KBM-7 (cell line): Measurements from ENCODE around the gene ASB2.
A peak's percentile ranks its signal among the peaks of the same experiment; 100 is the strongest.

Experiments used
- DNase-seq: peaks from one replicate; pipeline ENCODE4 v3.0.0-alpha.2; 2015
- in situ Hi-C: fragments of 300-500 bp; cut with MboI; formaldehyde crosslinking; loops from 2 replicates; pipeline ENCODE4 v1.14.3; 2020; ENCODE audit warnings: low sequenced_read_pairs, low pct_unique_long_range_greater_than_20kb, mixed read lengths

Gene ASB2

DNA sequence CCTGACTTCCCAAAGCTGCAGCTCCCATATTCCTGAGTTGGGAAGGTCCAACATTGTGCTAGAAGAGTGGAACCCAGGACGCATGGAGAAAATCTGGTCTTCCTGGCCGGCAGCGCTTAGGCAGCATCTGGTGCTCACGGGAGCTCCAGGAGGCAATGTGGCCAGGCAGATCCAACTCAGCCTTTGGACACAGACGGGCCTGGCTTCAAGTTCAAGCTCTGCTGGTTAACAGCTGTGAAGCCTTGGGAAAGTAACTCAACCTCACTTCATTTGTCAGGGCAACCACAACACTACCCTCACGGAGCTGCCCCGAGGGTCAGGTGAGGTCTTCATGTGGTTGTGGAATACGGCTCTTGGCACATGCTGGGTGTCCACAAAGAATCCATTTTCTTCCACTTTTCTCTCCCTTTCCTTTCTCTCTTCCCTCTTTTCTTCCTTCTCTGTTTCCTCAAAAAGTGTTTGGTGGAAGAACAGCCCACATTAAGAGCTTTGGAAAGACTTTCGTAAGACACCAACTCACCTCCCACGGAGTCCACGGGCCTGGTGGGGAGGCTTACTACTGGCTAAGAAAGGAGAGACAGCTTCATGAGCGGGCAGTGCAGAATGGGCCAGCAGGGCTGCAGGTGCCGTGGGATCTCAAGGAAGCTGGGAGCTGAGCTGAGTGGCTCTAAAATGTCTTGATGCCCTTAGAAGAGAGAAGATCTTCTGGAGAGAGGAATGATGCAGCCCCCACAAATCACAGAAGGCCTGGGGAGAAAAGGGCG, 51.6 kb downstream of the ASB2 start:
- no peak for DNase-seq
- in situ Hi-C loops = no loop called here

DNA sequence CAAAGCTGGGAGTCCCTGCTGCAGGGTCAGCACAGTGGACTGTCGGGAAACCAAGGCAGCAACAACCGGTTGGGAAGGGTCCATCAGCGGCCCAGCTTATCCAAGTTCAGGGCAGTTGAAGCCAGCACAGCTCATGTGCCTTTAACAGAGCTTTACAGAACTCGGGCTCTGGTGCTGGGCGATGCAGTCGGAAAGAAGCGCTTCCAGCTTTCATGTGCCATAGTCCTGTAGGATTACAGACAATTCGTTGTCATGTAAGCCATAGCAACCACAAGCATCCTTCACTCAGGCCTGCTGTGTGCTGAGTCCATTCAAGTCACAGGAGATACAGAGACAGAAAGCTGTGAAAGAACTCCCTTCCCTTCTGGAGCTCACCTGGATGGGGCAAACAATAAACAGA, 52.7 kb downstream of the ASB2 start:
- in situ Hi-C loops = no loop called here
- no peak for DNase-seq

DNA sequence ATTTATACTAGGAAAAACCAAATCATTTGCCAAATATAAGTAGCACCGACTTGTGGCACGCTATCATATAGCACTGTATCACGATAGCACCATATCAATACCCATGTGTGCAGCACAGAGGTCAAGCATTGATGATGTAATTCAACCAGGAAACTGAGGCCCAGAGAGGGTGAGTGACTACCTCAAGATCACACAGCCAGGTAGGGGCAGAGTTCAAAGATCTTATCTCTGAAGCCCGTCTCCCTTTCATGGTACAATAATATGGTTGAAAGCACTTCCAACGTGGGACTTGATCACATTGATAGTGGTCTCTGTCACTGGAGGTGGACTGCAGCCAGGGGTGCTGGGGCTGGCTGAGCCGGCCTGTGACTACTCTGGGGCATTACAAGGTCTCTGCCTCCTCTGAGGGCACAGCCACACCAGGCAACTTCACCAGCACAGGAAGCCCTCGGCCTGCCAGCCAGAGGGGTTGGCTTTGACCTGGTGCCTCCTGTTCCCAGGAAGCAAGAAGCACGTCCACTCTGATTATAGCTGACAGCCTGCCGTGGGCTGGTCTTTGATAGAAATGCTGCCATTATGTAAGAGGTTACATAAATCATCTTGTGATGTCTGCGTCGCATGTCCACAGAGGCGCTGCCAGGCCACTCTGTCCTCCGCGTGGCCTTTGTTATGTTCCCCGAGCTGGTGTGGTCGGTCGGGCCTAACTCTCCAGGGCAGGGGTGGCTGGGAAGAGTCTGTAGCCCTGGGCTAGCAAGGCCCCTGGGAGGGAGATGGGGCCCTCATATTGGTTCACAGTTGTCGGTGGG, 55.2 kb downstream of the ASB2 start:
- in situ Hi-C loops = no loop called here

DNA sequence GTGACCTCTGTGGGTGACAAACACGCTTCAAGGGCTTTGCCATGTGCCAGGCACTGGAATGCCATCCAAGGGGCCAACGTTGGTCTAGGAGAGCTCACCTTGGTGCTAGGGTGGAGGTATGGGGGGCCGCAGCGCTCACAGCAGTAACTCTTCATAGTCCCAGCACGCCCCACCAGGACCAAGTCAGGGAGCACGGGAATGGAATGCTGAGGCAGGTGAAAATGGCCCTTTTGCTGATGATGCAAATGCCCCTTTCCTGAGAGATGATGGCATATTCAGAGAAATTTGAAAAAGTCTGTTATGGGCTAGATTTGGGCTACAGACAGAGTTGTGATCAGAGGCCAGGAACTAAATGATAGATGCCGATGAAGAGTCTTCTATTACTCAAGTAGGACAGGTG, 59.2 kb downstream of the ASB2 start:
- in situ Hi-C loops = no loop called here
- DNase-seq = no peak

More for the DNA sequence above, 55.2 kb downstream of the ASB2 start:
- DNase-seq = no peak

DNA sequence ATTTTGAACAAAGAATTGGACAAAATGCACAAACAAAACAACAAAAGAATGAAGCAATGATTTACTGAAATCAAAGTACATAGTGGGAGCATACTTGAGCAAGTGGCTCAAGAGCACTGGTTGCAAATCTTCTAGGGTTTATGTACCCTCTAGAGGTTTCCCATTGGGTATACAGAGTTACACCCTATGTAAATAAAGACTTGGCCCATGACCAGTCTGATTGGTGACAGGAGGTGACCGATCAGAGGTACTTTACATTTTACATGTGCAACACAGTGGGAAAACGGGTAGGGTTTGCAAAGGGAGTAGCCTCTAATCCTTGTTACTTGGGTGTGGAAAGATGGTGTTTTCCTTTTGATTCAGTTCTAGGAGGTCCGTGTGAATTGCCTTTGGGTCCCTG, 59.9 kb downstream of the ASB2 start:
- in situ Hi-C loops = no loop called here
- no peak for DNase-seq

DNA sequence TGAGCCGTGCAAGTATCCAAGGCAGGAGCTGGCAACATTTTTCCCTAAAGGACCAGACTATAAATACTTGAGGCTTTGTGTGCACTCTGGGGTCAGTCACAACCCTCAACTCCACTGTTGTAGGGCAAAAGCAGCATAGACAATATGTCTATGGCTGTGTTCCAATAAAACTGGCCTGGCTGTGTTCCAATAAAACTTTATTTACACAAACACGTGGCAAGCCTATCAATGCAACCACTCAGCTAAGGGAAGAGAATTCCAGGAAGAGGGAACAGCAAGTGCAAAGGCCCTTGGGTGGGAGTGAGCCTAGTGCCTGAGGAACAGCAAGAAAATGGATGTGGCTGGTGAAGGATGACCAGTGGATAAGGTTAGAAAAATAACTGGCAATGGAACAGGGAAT, 60.6 kb downstream of the ASB2 start:
- no peak for DNase-seq
- in situ Hi-C loops = no loop called here

DNA sequence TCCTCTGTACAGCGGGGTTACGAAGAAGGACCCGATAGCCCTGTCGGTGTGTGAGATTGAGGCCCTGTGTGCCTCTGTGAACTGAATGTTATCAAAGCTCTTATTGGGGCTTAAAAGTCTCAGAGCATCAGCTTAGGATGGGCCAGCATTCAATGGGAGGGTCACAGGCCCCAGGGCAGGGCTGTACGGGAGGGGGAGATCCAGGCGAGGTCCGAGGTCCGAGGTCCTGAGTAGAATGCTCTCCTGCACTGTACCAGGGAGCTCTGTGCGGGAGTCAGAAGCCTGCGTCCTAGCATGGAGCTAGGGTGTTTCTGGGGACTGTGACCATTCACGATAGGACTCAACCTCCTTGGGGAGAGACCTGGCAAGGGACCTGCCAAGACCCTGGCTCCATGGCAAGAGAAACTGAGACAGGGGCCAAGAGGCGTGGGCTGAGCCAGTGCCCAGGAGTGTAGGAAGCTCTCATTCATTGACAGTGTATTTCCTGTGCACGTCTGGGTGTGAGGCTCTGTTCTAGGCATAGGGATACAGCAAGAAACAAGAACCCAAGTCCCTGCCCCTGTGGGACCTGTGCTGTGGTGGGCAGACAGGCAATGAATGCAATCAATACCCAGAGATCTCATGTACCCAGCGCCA, 61.2 kb downstream of the ASB2 start:
- no peak for DNase-seq
- in situ Hi-C loops = no loop called here

DNA sequence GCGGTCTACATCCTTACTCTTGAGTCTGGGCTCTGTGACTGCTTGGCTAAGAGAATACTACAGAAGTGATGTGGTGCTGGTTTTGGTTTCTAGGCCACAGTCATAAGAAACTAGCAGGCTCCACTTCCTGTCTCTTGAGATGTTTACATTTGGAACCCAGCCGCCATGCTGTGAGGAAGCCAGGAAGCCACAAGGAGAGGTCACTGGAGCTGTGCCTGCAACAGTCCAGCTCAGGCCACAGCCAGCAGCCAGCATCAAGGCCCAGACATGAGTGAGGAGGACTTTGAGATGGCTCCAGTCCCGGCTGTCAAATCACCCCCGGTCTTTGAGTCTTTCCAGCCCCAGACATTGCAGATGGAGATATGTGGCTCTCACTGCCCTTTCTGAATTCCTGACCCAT, 62.1 kb downstream of the ASB2 start:
- in situ Hi-C loops = no loop called here
- no peak for DNase-seq

DNA sequence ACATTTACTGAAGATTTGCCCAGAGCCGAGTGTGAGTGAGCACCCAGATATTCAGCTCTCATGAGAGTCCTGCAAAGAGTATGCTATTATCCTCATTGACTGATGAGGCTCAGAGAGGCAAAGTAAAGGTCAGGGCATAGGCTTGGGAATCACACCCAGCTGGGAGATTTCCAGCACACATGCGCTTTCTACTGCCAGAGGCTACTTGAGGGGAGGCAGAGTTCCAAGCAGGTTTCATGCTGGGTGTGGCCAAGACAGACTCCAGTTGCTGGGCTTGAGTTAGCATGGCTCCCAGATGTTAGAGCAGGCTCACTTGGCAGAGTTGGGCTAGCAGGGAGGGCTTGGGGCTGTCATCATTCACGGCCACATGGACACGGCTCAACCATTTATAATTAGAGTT, 63.6 kb downstream of the ASB2 start:
- in situ Hi-C loops = no loop called here
- no peak for DNase-seq

DNA sequence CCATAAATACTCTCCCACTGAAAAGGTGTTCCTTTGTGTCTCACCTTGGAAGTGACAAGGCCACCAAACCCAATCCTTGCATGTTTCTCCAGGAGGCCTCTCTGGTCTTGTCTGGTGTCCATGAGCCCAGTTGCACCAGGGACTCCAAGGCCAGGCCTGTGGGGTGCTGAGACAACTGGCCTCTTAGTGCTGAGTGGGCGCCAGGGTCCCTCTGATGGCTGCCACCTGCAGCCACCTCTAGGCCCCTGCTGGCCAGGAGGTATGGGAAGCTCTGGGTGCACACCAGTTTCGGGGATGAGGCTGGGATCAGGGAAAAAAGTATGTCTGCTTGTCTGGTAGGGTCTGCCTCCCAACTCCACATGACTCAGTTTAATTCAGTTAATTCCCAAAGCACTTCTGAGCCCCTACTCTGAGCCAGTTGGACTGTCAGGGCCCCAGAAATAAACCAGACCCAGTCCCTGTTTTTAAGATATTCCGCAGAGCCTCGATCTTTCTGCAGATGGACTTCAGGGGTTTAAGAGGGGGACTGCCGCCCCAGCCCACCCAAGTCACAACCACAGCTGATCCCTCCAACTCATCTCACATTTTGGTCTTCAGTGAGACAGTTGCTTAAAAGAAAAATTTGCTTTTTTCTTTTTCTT, 64.3 kb downstream of the ASB2 start:
- in situ Hi-C loops = no loop called here
- no peak for DNase-seq

DNA sequence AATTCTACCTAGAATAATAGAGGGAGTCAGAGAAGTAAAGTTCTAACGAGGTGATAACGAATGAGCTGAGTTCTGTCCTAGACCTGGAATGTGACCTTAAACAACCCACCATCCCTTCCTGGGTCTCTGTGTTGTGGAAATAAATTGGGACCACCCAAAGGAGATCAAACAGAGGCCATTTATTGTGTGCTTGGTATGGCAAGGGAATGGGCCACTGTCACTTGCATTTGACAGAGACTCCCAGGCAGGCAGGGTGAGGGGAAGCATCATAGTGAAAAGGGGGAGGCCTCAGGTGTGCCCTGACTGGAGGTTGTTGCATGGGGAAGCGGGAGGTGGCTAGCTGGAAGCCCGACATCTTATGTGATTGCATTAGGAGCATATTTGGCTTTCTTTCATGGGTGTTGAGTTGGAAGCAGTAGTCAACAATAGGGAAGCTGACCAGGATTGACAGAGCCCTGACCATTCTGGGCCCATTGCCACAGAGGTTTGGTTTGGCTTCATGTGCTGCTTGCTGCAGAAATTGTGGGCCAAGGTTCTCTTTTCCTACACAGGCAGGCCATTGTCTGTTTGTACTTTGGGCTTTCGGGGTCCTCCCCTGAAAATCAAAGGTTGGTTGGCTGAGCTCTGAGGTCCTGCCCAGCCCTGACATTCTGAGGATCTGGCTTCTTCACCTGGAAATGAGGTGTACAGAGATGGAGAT, 66.8 kb downstream of the ASB2 start:
- in situ Hi-C loops = no loop called here
- no peak for DNase-seq

DNA sequence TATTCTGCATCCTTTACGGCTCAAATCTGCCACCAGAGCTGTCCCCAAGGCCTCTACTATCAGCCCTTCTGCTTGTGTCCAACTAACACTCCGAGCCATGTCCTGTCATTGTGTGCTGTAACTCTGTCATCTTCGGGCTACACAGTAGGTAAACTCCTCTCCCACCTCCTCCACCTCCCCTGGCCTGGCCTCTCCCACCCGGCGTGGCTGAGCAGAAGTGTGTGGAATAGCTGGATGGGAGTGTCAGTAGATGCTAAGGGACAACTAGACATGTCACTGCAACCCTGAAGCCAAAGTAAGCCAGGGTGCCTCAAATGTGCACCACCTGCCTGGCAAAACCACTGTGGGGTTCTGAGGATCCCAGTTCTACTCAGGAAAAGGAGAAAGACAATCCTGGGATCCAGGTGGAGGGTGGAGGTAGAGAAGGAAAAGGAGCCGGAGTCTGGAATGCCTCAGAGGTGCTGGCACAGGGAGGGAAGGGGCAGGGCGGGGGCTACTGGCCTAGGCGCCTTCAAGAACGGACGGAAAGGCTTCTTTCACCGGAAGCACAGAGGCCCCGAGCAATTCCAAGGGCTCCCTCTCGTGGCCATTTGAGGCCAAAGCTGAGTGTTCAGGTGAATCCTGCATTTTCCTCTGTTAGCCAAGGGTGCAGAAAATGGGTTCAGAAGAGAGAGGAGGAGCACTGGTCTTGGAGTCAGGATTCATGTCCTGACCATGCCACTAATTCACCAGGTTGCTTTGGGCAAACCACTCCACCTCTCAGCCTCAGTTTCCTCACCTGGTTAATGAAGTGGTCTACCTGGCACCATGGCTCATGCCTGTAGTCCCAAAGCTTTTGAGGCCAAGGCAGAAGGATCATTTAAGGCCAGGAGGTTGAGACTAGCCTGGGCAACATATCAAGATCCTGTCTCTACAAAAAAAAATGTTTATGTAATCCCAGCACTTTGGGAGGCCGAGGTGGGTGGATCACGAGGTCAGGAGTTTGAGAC, 69.7 kb downstream of the ASB2 start:
- in situ Hi-C loops = no loop called here
- DNase-seq = peak; percentile 64

DNA sequence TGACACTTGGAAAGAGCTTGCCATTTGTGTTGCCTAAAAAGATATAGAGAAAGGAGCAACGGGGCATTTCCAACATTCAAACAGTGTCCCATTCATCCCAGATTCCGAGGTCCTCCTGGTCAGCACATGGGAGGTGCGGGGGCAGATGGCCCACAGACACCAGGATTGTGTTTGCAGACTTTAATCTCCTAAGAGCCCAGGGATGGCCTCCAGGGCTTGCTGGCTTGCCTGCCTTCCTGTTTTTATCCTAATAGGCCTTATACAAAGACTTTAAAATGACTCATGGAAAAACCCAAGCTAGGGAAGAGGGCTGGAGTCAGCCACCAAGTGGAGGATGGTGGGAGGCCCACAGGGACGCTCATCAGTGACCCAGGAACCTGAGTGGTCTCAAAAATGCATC, 70.7 kb downstream of the ASB2 start:
- DNase-seq = no peak
- in situ Hi-C loops = no loop called here

DNA sequence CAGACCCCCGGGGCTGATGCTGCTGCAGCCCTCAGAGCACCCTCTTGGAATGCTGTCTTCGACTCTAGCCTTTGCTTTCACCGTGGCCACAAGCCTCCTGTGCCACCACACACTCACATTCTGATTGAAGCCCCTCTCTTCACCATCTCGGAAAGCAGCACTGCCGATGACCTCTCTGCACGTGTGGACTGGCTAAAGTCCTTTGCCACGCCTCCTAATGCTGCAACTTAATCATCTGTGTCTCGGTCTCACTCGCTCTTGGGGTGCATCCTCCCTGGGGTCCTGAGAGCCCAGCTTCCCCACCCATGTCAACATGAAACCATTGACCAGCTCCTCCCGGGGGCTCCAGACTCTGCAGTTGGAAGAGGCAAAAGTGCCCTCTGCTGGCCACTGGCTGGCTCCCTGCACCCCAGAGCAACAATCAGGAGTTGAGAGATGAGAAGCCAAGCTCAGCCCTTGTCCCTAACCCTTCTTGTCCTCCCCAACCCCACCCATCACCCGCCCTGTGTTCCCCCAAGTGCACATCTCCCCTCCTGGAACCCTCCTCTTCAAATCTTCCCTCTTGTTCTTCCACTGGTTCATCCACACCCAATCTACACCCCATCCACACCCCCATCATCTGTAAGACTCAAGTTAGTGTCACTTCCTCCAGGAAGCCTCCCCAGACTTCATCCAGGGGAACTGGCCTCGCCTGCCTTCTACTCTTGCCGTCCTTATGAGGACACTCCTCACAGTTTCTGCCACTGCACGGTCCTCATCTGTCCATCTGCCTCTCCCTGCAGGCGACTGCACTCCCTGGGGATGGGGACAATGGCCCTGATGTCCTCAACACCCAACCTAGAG, 72.8 kb downstream of the ASB2 start:
- in situ Hi-C loops = no loop called here
- no peak for DNase-seq

DNA sequence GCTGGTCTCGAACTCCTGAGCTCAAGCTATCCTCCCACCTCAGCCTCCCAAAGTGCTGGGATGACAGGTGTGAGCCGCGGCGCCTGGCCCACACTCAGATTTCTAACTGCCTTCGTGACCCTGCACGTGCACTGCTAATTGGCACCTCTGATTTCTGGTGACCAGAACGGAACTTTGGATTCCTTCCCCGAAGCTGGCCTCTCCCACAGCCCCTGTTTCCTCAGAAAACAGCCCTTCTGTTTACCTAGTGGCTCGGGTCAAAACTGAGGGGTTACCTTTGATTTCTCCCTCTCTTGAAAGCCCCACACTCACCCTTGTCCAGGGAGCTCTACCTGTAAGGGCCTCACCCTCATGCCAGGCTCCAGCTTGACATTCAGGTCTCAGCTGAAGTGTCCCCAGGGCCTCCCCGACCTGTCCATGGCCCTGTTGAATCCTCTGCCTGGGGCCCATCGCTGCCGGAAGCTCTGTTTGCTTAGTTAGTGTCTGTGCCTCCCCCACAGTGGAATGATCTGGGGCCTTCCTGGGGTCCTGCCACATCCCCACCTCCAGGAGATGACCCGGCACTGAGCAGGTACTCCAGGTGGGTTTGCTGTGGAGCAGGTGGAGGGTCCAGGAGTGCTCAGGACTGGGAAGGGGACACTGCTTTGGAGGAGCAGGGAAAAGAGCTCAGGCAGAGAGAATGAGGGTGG, 73.6 kb downstream of the ASB2 start:
- DNase-seq = no peak
- in situ Hi-C loops = no loop called here

DNA sequence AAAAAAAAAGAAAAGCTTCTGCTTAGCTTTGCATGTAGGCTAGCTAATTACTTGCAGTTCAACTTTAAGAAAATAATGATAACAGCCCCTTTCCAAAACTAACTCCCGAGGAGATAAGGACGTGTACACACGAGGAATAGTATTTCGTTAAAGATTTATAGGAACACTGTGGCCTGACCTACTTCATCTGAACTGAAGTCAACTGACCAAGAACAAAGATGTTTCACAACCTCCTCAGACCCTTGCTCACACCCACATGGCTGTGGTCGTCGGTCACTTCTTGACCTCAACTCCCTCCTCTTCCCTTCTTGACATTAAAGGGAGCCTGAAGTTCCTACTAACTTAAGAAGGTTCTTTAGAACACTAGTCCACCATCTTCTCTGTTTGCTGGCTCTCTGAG, 74.6 kb downstream of the ASB2 start:
- in situ Hi-C loops = no loop called here

DNA sequence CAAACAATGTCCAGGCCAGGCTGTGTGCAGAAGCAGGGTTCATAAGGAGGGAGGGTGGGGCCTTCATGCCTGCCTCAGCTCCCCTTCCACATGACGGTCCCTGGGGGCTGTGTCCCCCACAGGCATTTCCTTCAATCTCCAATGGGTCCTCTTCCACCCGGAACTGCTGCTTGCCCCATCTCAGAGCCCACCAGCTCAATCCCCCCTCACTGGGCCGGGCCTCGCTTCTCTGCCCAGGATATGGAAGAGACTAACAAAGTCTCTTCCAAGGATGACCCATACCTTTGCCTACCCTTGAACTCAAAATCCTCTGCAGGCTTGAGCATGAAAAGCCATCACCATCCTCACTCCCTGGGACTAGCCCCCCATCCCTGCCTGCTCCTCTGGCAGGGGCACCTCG, 77.6 kb downstream of the ASB2 start:
- DNase-seq = no peak
- in situ Hi-C loops = no loop called here

More for the DNA sequence above, 74.6 kb downstream of the ASB2 start:
- no peak for DNase-seq
